Measurements from ENCODE around the gene NEDD4L.

The NEDD4L gene

GRCh38 chr18:58230438-58231179 lies 186.6 kb downstream of the NEDD4L start:
- Mint-ChIP-seq H3K27me3 (no peaks in the 10 kb centered on the region), H3K4me1 (peaks cover 19 to 45% of the 10 kb centered on the region in 2 donors), H3K27ac (peak overlapping the region; percentile 84), H3K4me3 (no peak overlapping the region), H3K9me3 (peaks cover 3 to 4% of the 10 kb centered on the region in 2 donors), H3K36me3 (peaks cover 3 to 13% of the 10 kb centered on the region in 2 donors)
- DNase-seq (peak; percentile 52), ATAC-seq (replicated peaks) (peak; percentile 76 to 89)

- no peak for DNase-seq
- H3K36me3 Mint-ChIP-seq = peaks cover 3 to 13% of the 10 kb centered on the region in 2 donors
- no peak overlapping the region for H3K27ac Mint-ChIP-seq
- peaks cover 3 to 4% of the 10 kb centered on the region in 2 donors for H3K9me3 Mint-ChIP-seq
- ATAC-seq (replicated peaks) = no peak
- H3K4me1 Mint-ChIP-seq = peaks cover 12 to 32% of the 10 kb centered on the region in 2 donors
- no peaks in the 10 kb centered on the region for H3K27me3 Mint-ChIP-seq
- no peak overlapping the region for H3K4me3 Mint-ChIP-seq
Observed at GRCh38 chr18:58231930-58232329, 187.9 kb downstream of the NEDD4L start.

GRCh38 chr18:58232668-58233067 lies 188.6 kb downstream of the NEDD4L start:
- Mint-ChIP-seq H3K36me3 (peaks cover 3 to 13% of the 10 kb centered on the region in 2 donors), H3K4me3 (no peak overlapping the region), H3K27ac (no peak overlapping the region), H3K27me3 (no peaks in the 10 kb centered on the region), H3K4me1 (peaks cover 11 to 25% of the 10 kb centered on the region in 2 donors), H3K9me3 (peaks cover 3 to 4% of the 10 kb centered on the region in 2 donors)
- ATAC-seq (replicated peaks) (no peak), DNase-seq (no peak)

- Mint-ChIP-seq H3K27ac (no peak overlapping the region), H3K36me3 (peaks cover 3 to 13% of the 10 kb centered on the region in 2 donors), H3K4me3 (no peak overlapping the region), H3K27me3 (no peaks in the 10 kb centered on the region), H3K4me1 (peaks cover 8 to 17% of the 10 kb centered on the region in 2 donors), H3K9me3 (peaks cover 3 to 4% of the 10 kb centered on the region in 2 donors)
- DNase-seq (no peak), ATAC-seq (replicated peaks) (no peak)
Observed at GRCh38 chr18:58234359-58234741, 190.3 kb downstream of the NEDD4L start.

GRCh38 chr18:58235001-58235436 lies 191.0 kb downstream of the NEDD4L start:
- Mint-ChIP-seq H3K4me3 (no peak overlapping the region), H3K36me3 (peaks cover 3 to 13% of the 10 kb centered on the region in 2 donors), H3K4me1 (peaks cover 8 to 17% of the 10 kb centered on the region in 2 donors), H3K27me3 (no peaks in the 10 kb centered on the region), H3K9me3 (peaks cover 3 to 4% of the 10 kb centered on the region in 2 donors), H3K27ac (no peak overlapping the region)
- DNase-seq = no peak
- ATAC-seq (replicated peaks) = no peak

GRCh38 chr18:58239879-58240278 lies 195.9 kb downstream of the NEDD4L start:
- Mint-ChIP-seq H3K4me1 (peaks cover 0 to 2% of the 10 kb centered on the region in 2 donors), H3K27ac (no peak overlapping the region), H3K36me3 (no peaks in the 10 kb centered on the region), H3K9me3 (no peaks in the 10 kb centered on the region), H3K27me3 (no peaks in the 10 kb centered on the region), H3K4me3 (no peak overlapping the region)
- ATAC-seq (replicated peaks) (no peak), DNase-seq (no peak)

- Mint-ChIP-seq H3K27ac (peak overlapping the region; percentile 69), H3K4me1 (peaks cover 0 to 2% of the 10 kb centered on the region in 2 donors), H3K9me3 (no peaks in the 10 kb centered on the region), H3K4me3 (no peak overlapping the region), H3K36me3 (no peaks in the 10 kb centered on the region), H3K27me3 (no peaks in the 10 kb centered on the region)
- ATAC-seq (replicated peaks) (no peak), DNase-seq (no peak)
Observed at GRCh38 chr18:58241026-58241679, 197.1 kb downstream of the NEDD4L start.

GRCh38 chr18:58241877-58242276 lies 197.9 kb downstream of the NEDD4L start:
- H3K27ac Mint-ChIP-seq = no peak overlapping the region
- H3K27me3 Mint-ChIP-seq = no peaks in the 10 kb centered on the region
- peak in 1 of 2 donors; percentile 54 for ATAC-seq (replicated peaks)
- no peaks in the 10 kb centered on the region for H3K36me3 Mint-ChIP-seq
- no peaks in the 10 kb centered on the region for H3K9me3 Mint-ChIP-seq
- H3K4me1 Mint-ChIP-seq = peaks cover 0 to 2% of the 10 kb centered on the region in 2 donors
- H3K4me3 Mint-ChIP-seq = no peak overlapping the region
- DNase-seq = no peak

GRCh38 chr18:58242435-58242834 lies 198.4 kb downstream of the NEDD4L start:
- DNase-seq (no peak), ATAC-seq (replicated peaks) (no peak)
- no peak overlapping the region for H3K27ac Mint-ChIP-seq
- peaks cover 0 to under 1% of the 10 kb centered on the region in 2 donors for H3K36me3 Mint-ChIP-seq
- no peaks in the 10 kb centered on the region for H3K9me3 Mint-ChIP-seq
- H3K27me3 Mint-ChIP-seq = no peaks in the 10 kb centered on the region
- H3K4me1 Mint-ChIP-seq = peaks cover 0 to 2% of the 10 kb centered on the region in 2 donors
- H3K4me3 Mint-ChIP-seq = no peak overlapping the region

- H3K27me3 Mint-ChIP-seq = no peaks in the 10 kb centered on the region
- no peak for ATAC-seq (replicated peaks)
- peaks cover 0 to 2% of the 10 kb centered on the region in 2 donors for H3K4me1 Mint-ChIP-seq
- no peak overlapping the region for H3K4me3 Mint-ChIP-seq
- H3K36me3 Mint-ChIP-seq = peaks cover 3 to 4% of the 10 kb centered on the region in 2 donors
- H3K27ac Mint-ChIP-seq = no peak overlapping the region
- DNase-seq = no peak
- no peaks in the 10 kb centered on the region for H3K9me3 Mint-ChIP-seq
Observed at GRCh38 chr18:58242968-58243367, 198.9 kb downstream of the NEDD4L start.

- H3K27ac Mint-ChIP-seq = no peak overlapping the region
- DNase-seq = no peak
- H3K4me3 Mint-ChIP-seq = no peak overlapping the region
- H3K9me3 Mint-ChIP-seq = no peaks in the 10 kb centered on the region
- H3K27me3 Mint-ChIP-seq = no peaks in the 10 kb centered on the region
- no peak for ATAC-seq (replicated peaks)
- H3K4me1 Mint-ChIP-seq = peaks cover 0 to 2% of the 10 kb centered on the region in 2 donors
- peaks cover 3 to 4% of the 10 kb centered on the region in 2 donors for H3K36me3 Mint-ChIP-seq
Observed at GRCh38 chr18:58243401-58243800, 199.4 kb downstream of the NEDD4L start.

- Mint-ChIP-seq H3K36me3 (peaks cover 3 to 4% of the 10 kb centered on the region in 2 donors), H3K4me1 (no peaks in the 10 kb centered on the region), H3K9me3 (no peaks in the 10 kb centered on the region), H3K27me3 (no peaks in the 10 kb centered on the region), H3K4me3 (no peak overlapping the region), H3K27ac (no peak overlapping the region)
- ATAC-seq (replicated peaks) (no peak), DNase-seq (no peak)
Observed at GRCh38 chr18:58247363-58247834, 203.4 kb downstream of the NEDD4L start.

GRCh38 chr18:58249712-58250111 lies 205.7 kb downstream of the NEDD4L start:
- Mint-ChIP-seq H3K27me3 (no peaks in the 10 kb centered on the region), H3K4me1 (no peaks in the 10 kb centered on the region), H3K36me3 (peaks cover 3 to 8% of the 10 kb centered on the region in 2 donors), H3K4me3 (no peak overlapping the region), H3K9me3 (no peaks in the 10 kb centered on the region), H3K27ac (no peak overlapping the region)
- no peak for DNase-seq
- ATAC-seq (replicated peaks) = no peak

- H3K27me3 Mint-ChIP-seq = no peaks in the 10 kb centered on the region
- no peak overlapping the region for H3K27ac Mint-ChIP-seq
- no peak overlapping the region for H3K4me3 Mint-ChIP-seq
- no peaks in the 10 kb centered on the region for H3K4me1 Mint-ChIP-seq
- peaks cover 3 to 16% of the 10 kb centered on the region in 2 donors for H3K36me3 Mint-ChIP-seq
- no peaks in the 10 kb centered on the region for H3K9me3 Mint-ChIP-seq
- DNase-seq = no peak
- ATAC-seq (replicated peaks) = no peak
Observed at GRCh38 chr18:58251416-58251815, 207.4 kb downstream of the NEDD4L start.

GRCh38 chr18:58252166-58252565 lies 208.1 kb downstream of the NEDD4L start:
- Mint-ChIP-seq H3K27me3 (no peaks in the 10 kb centered on the region), H3K4me1 (no peaks in the 10 kb centered on the region), H3K9me3 (no peaks in the 10 kb centered on the region), H3K27ac (no peak overlapping the region), H3K36me3 (peaks cover 4 to 17% of the 10 kb centered on the region in 2 donors), H3K4me3 (no peak overlapping the region)
- no peak for ATAC-seq (replicated peaks)
- DNase-seq = no peak

Measured in stimulated activated naive B cell treated with anti-CD40 and anti-IgM and Interleukin-4, amounts not matched to agents 10 μg/mL and 1 μg/mL and 100 μg/mL, for 72 hours (primary cell).